Measurements from ENCODE around the gene CRYZL1. TPM values are rescaled to one million over a fixed set of nuclear protein-coding genes. Genes with fewer than 3 reads are reported as not detected.
A peak's percentile ranks its signal among the peaks of the same experiment; 100 is the strongest.

CRYZL1 gene
- total and polyA plus RNA-seq, 2 experiments from 2014 or later: 13.6 to 37.4 TPM

GRCh38 chr21:33648555-33648954 is 7.0 kb upstream of the CRYZL1 start:
- 91 to 100% methylated on average over 1 of the region's 1 CpG for WGBS, 2 experiments (ENCODE audit: low coverage in 1 of 2, low lambda C conversion rate in 2 of 2, missing lambda C conversion rate in 2 of 2)
- Histone ChIP-seq H3K9ac (no peak overlapping the region), H3K36me3 (ENCODE audit: low read depth) (no peaks in the 10 kb centered on the region), H3F3A (ENCODE audit: insufficient read depth) (peaks cover 22% of the 10 kb centered on the region), H3K79me2 (ENCODE audit: insufficient read depth) (peaks cover 97% of the 10 kb centered on the region), H3K4me3 (no peak overlapping the region), H3K4me1 (ENCODE audit: insufficient read depth) (peaks cover 21% of the 10 kb centered on the region), H3K9me3 (ENCODE audit: low read depth) (no peaks in the 10 kb centered on the region), H3K4me2 (ENCODE audit: unreplicated experiment) (no peak overlapping the region), H3K27ac (no peak overlapping the region), H2AFZ (no peak overlapping the region), H3K27me3 (replicated peaks; ENCODE audit: insufficient read depth) (no peaks in the 10 kb centered on the region), H4K20me1 (ENCODE audit: insufficient read depth) (peaks cover 15% of the 10 kb centered on the region), H3K9me2 (ENCODE audit: insufficient read depth) (no peaks in the 10 kb centered on the region)
- no peak for DNase-seq
- TF ChIP-seq EZH2 (IDR thresholded peaks at IDR 0.05; ENCODE audit: insufficient read depth, poor library complexity, severe bottlenecking) (no peak), EZH2phosphoT487 (IDR thresholded peaks at IDR 0.05; ENCODE audit: insufficient read depth, low read depth) (no peak)
- in situ Hi-C loops (cut with MboI): loop anchor here (10.0 kb wide), 1 partner anchor 236 kb away; no protein-coding TSS in a partner anchor

- H3K9ac ChIP-seq: no peak overlapping the region
- in situ Hi-C loops (cut with MboI): loop anchor here (10.0 kb wide), 1 partner anchor 237 kb away; no protein-coding TSS in a partner anchor
- DNase-seq: no peak
- no peaks in the 10 kb centered on the region for H3K27me3 ChIP-seq (replicated peaks; ENCODE audit: insufficient read depth)
- peaks cover 14% of the 10 kb centered on the region for H4K20me1 ChIP-seq (ENCODE audit: insufficient read depth)
- no peaks in the 10 kb centered on the region for H3K36me3 ChIP-seq (ENCODE audit: low read depth)
- H3K9me3 ChIP-seq (ENCODE audit: low read depth): no peaks in the 10 kb centered on the region
- H3K4me2 ChIP-seq (ENCODE audit: unreplicated experiment): no peak overlapping the region
- H2AFZ ChIP-seq: no peak overlapping the region
- H3K9me2 ChIP-seq (ENCODE audit: insufficient read depth): no peaks in the 10 kb centered on the region
- H3K4me3 ChIP-seq: no peak overlapping the region
- H3K4me1 ChIP-seq (ENCODE audit: insufficient read depth): peaks cover 21% of the 10 kb centered on the region
- H3K27ac ChIP-seq: no peak overlapping the region
- peaks cover 93% of the 10 kb centered on the region for H3K79me2 ChIP-seq (ENCODE audit: insufficient read depth)
- WGBS, 2 experiments (ENCODE audit: low coverage in 1 of 2, low lambda C conversion rate in 2 of 2, missing lambda C conversion rate in 2 of 2): 90 to 95% methylated on average over 3 of the region's 3 CpGs
- H3F3A ChIP-seq (ENCODE audit: insufficient read depth): peaks cover 24% of the 10 kb centered on the region
- no peak for TF ChIP-seq EZH2 (IDR thresholded peaks at IDR 0.05; ENCODE audit: insufficient read depth, poor library complexity, severe bottlenecking)
- TF ChIP-seq EZH2phosphoT487 (IDR thresholded peaks at IDR 0.05; ENCODE audit: insufficient read depth, low read depth): no peak
Observed at GRCh38 chr21:33647587-33647986, 6.0 kb upstream of the CRYZL1 start.

GRCh38 chr21:33645730-33646129 is 4.2 kb upstream of the CRYZL1 start:
- no peak for TF ChIP-seq EZH2 (IDR thresholded peaks at IDR 0.05; ENCODE audit: insufficient read depth, poor library complexity, severe bottlenecking)
- TF ChIP-seq EZH2phosphoT487 (IDR thresholded peaks at IDR 0.05; ENCODE audit: insufficient read depth, low read depth): no peak
- 95 to 99% methylated on average over 4 of the region's 4 CpGs for WGBS, 2 experiments (ENCODE audit: low coverage in 1 of 2, low lambda C conversion rate in 2 of 2, missing lambda C conversion rate in 2 of 2)
- H3K4me2 ChIP-seq (ENCODE audit: unreplicated experiment): no peak overlapping the region
- no peak overlapping the region for H3K9ac ChIP-seq
- H3K79me2 ChIP-seq (ENCODE audit: insufficient read depth): peaks cover 82% of the 10 kb centered on the region
- H3K4me3 ChIP-seq: no peak overlapping the region
- in situ Hi-C loops (cut with MboI): loop anchor here (10.0 kb wide), 1 partner anchor 239 kb away; no protein-coding TSS in a partner anchor
- H3K27me3 ChIP-seq (replicated peaks; ENCODE audit: insufficient read depth): no peaks in the 10 kb centered on the region
- peak overlapping the region; percentile 63; the same call in 1 of the 2 replicates for H3K27ac ChIP-seq
- H3K4me1 ChIP-seq (ENCODE audit: insufficient read depth): peaks cover 16% of the 10 kb centered on the region
- no peaks in the 10 kb centered on the region for H3K9me2 ChIP-seq (ENCODE audit: insufficient read depth)
- H3K36me3 ChIP-seq (ENCODE audit: low read depth): no peaks in the 10 kb centered on the region
- no peak overlapping the region for H2AFZ ChIP-seq
- peaks cover 24% of the 10 kb centered on the region for H3F3A ChIP-seq (ENCODE audit: insufficient read depth)
- no peaks in the 10 kb centered on the region for H3K9me3 ChIP-seq (ENCODE audit: low read depth)
- DNase-seq: no peak
- H4K20me1 ChIP-seq (ENCODE audit: insufficient read depth): peaks cover 8% of the 10 kb centered on the region

GRCh38 chr21:33644383-33645074 is 3.0 kb upstream of the CRYZL1 start:
- Histone ChIP-seq H3K9me3 (ENCODE audit: low read depth) (no peaks in the 10 kb centered on the region), H3K4me3 (peak overlapping the region; percentile 92), H3K4me2 (ENCODE audit: unreplicated experiment) (peak overlapping the region; percentile 87), H3K27me3 (replicated peaks; ENCODE audit: insufficient read depth) (no peaks in the 10 kb centered on the region), H3K79me2 (ENCODE audit: insufficient read depth) (peaks cover 82% of the 10 kb centered on the region), H3K27ac (peak overlapping the region; percentile 63), H3K9me2 (ENCODE audit: insufficient read depth) (no peaks in the 10 kb centered on the region), H3K9ac (peak overlapping the region; percentile 78), H2AFZ (peak overlapping the region; percentile 82; the same call in 1 of the 2 replicates), H3K36me3 (ENCODE audit: low read depth) (no peaks in the 10 kb centered on the region), H4K20me1 (ENCODE audit: insufficient read depth) (0 out of 2 replicates have a peak, but pooled peaks cover 3% of the 10 kb centered on the region), H3F3A (ENCODE audit: insufficient read depth) (peaks cover 24% of the 10 kb centered on the region), H3K4me1 (ENCODE audit: insufficient read depth) (peaks cover 23% of the 10 kb centered on the region)
- WGBS, 2 experiments (ENCODE audit: low coverage in 1 of 2, low lambda C conversion rate in 2 of 2, missing lambda C conversion rate in 2 of 2): 33 to 34% methylated on average over 11 of the region's 11 CpGs
- DNase-seq: peak; percentile 89
- no peak for TF ChIP-seq EZH2phosphoT487 (IDR thresholded peaks at IDR 0.05; ENCODE audit: insufficient read depth, low read depth)
- TF ChIP-seq EZH2 (IDR thresholded peaks at IDR 0.05; ENCODE audit: insufficient read depth, poor library complexity, severe bottlenecking): no peak
- in situ Hi-C loops (cut with MboI): loop anchor here (10.0 kb wide), 1 partner anchor 240 kb away; no protein-coding TSS in a partner anchor
